GM18499 (cell line): Measurements from ENCODE around the gene CP.

ENCODE experiments used
- ATAC-seq: cut with Tn5 transposase; IDR thresholded peaks from one replicate; pipeline ENCODE4 v1.9.1; 2021; ENCODE audit warnings: moderate number of reproducible peaks; ENCODE audit not compliant: insufficient read depth, unreplicated experiment

CP gene

DNA sequence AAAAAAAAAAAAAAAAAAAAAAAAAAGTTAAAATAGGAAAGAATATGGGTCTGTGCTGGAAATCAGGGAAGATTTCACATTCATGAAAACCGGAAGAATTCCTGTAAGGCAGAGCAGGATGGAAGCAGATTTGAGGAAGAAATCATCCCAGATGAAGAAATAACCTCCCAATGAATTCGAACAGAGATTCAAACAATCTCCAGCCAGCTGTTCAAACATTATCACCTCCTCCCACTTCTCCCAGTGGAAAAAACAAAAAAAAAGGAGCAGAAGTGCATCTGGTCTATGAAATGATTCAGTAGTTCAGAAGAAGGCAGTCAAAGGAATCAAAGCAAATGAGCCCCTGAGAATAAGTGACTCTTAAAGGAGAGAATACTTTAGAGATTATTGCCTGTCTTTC lies 33.1 kb downstream of the CP start:
- ATAC-seq, result no peak

DNA sequence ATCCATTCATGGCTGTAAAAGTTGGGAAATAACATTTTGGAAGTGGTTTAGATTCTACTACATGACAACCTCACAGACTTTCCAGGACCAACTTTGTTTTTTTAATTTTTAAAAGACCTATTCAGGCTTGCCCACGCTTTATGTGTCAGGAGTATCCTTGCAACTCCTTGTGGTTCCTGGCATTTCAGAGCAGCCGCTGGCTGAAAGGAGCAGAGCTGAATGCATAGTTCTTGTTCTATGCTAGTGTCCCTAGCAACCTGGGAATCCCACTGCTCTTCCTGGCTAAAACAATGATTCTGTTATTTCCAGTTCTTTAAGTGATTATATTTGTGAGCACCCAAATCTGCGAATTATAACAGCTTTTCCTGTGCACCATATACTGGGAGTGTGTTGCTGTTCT lies 34.9 kb downstream of the CP start:
- ATAC-seq, result no peak

DNA sequence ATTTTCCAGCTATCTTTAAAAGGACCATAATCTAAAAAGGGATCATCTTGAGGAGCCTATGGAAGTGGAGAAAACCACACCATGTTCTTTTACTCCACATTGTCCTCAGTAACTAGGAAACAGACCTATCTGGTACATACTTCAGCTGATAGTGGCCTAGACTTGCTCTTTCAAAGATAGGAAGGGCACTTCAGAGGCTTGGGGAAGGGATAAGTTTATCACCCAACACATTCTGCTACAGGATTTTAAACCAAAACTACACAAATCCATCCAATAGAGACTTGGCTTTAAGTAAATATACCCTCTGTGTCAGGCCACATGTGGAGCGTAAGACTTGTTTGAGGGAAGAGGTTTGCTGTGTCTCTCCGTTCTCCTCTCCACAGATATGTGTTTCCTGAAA lies 35.4 kb downstream of the CP start:
- ATAC-seq, result no peak

DNA sequence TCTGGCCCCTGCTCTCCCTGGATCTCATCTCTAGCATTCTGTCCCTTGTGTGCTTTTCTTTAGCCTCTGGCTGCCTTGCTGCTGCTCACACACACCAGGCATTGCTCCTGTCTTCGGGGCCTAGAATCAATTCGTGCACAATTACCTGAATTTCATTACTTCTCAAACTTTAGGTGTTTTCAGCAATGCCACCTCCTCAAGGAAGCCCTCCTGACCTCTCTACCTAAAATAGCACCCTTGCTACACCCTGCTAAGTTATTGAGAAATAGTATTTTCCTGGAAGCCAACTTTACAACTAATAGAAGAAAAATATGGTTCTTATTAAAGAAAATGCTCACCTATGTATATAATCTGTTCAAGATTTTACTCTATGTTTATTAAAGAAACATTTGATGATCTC lies 40.4 kb downstream of the CP start:
- no peak for ATAC-seq

DNA sequence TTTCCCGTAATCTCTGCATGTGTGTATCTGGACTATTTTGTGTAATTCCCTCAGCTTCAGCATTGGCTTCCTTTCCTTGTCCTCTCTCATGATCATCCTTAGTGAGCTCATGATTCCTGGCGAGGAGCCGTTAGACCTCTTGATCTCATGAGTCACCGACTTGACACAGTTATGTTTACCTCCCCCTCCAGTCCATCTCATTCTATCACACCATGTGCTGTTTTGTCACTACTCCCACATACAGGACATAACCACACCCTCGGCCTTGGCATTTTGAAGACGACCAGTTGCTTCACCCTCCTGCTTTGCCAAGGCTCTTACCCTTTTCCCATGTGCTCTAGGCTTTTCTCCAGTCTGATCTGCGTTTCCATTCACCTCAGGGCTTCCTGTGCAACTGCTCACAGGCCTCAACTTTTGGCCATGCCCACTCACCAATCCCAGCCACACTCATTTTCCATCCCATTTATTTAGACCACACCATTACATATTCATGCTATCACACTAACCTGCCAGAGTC lies 41.5 kb downstream of the CP start:
- ATAC-seq, result no peak

DNA sequence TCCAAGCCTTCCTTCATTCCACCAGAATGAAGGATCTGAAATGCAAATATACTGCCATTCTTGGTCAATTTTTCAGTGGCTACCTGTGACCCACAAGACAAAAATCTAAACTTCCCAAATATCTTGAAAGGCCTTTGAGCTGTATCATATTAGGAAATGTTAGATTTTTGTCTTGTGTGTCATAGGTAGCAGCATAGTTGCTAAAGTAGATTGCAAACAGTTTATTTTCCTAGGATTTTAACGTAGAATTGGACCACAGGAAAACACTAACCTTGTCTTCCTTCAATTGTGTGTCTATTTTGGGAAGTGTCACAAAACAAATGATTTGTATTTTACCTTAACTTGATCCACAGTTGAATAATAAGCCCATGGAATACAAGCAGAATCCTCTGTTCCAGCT lies 42.4 kb downstream of the CP start:
- ATAC-seq, result no peak

DNA sequence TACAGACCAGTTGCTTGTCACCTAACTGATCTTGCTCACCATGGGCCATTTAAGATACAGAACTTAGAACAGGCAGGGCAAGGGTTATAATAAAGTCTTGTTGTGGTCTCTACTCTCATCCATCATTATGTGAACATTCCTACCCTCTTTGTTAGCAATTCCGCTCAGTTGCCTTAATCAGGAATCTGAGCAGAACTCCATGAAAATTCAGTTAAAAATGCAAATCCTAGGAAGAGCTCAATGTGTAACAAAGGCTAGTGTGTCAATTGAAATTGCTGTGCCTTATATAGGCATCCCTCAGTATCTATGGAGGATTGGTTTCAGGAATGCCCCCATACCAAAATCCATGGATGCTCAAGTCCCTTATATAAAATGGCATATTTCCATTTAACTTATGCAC lies 44.5 kb downstream of the CP start:
- ATAC-seq, result no peak

DNA sequence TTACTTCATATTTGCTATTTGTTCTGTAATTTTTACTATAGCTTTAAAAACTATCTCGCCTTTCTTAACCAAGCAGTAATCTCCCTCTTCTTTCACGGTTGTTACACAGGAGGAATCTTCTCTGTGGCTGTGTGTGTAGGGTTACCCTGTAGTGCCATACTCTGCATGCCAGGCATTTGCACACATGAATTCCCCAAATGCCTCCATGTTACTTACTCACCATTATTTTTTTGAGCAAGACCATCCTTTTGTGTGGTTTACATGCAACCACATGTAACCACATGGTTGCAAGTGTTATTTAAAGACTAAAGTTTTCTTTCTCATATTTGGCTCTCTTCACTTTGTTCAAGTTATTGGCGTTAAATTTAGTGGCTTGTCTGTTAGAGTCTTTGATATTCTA lies 46.7 kb downstream of the CP start:
- ATAC-seq, result peak; percentile 95

DNA sequence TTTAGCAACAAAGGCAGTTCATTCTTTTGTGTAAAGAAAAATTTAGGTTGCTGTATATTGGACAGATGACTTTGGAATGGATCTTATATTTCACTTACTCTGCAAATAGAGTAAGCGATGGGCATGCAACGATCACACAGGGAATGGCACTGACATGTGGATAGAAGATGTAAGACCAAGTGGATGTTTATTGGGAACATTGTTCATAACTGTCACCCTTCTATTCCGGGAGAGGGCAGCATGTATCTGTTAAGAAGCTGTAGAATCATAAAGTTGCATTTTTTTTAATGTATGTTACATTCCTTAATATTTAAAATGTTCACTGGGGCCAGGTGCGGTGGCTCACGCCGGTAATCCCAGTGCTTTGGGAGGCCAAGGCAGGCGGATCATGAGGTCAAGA lies 51.0 kb downstream of the CP start:
- ATAC-seq, result no peak

DNA sequence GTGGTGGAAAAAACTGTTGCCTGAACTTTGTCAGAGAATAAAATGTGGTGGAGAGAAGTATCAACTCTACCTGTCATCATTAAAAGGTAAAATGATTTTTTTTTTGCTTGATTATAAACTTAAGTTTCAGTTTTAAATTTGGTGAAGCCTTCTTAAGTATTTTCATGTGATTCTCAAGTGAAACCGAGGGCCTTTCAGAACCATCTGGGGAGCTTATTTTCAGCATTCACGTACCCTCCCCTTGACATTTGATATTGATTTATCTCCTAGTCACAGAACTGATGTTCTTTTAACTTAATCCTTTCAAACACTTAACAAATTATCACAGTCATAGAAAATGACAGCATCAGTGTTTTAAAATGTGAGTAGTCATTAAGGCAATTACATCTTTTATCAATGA lies 53.7 kb downstream of the CP start:
- no peak for ATAC-seq

DNA sequence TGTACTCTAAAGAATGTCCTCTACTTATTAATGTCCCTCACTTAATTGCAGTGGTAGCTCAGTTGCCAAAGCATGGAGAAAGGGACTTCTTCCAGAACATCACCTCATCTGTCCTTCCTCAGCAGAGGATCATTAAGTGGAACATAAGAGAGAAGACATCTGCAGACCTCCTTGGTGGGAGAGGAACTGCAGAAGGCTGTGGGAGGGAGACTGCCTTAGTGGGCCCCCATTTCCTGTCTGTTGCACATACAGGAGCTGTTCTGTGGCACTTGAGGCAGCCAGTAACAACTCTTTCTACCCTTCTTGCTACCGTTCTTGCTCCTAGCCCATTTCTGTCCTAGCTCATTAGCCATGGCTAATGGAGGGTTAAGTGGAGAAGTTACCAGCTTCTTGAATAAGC lies 58.6 kb downstream of the CP start:
- ATAC-seq, result no peak

DNA sequence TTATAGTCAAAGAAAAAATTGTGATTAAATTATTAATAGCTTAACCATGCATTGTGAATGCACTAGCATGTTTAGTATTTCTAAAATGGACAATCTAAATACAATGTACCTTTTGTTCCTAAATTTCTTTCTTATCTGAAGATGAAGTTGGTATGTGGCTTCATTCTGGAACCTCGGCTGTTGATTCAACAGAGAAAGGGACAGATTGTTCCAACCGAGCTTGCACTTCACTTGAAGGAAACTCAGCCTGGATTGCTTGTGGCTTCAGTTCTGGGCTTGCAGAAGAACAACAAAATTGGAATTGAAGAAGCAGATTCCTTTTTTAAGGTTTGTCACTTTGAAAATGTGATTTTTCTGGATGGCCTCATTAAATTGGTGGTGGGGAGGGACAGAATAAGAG lies 59.6 kb downstream of the CP start:
- ATAC-seq, result no peak

DNA sequence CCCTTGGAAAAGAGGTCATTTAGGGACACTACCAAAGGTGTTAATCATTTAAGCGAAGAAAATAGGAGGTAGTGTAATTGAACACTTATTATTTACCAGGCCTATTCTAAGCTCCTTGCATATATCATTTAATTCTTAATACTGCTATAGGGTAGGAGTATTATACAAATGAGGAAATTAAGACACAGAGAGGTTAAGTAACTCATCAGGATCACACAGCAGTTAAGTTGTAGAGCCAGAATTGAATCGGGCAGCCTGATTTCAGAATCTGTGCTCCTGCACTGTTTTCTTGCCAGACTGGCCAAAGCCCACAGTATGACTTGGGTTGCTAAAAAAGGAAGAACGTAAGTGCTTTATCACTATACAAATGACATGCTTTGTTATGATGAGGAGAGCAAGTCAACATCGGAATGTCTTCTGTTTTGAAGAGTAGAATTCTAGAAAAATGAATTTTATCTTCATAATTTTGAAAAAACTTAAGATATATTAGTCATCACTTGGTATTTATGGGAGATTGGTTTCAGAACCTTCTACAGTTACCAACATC lies 60.8 kb downstream of the CP start:
- ATAC-seq, result no peak

DNA sequence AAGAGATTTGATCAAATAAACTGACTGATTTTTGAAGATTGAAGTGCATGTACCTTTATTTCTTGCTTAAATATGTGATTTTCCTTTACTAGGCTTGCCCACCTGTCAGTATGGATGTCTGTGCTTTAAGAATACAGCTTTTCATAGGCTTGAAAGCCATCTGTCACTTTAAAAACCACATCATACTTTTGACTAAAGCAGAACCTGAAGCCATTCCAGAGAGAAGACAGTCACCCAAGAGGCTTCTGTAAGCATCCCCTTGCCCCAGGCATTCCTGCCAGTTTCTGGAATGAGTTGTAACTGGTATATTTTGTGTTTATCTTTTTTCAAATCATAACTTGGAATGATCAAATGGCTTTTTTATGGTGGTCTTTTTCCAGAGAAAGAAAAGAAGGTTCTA lies 68.2 kb downstream of the CP start:
- no peak for ATAC-seq

DNA sequence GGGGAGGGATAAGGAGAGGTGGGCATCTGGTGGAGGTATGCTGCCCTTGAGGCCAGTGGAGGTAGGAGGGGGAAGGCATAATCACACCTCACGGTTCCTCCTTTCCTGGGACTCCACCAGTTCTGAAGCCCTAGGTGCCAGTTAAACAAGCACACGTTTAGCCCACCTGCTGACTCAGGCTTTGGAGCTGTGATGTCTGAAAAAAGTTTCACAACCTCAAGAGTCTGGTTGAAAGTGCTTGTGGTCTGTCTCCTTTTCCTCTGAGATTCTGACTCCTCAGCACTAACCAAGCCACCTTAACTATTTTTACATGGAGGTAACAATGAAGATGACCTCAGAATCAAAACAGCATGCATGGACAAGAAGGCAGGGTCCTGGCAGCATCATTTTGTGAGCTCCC lies 69.2 kb downstream of the CP start:
- ATAC-seq, result peak; percentile 94

DNA sequence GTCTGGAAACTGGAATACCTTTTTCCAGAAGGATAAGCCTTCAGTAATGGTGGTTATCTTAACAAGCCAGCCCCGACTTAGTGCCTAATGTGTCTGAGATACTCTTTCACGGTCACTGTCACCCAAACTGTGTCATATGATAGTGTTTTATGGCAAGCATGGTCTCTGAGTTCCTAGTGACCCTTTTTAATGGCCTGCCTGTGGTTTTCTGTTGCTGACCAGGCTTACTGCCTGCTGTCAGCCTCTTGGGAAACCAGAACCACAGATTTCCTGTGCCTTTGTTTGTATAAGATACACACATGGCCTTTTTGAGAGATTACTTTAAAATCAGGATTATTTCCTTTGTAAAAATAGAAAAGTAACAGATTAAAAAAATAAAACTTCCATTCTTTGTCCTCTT lies 69.8 kb downstream of the CP start:
- no peak for ATAC-seq

DNA sequence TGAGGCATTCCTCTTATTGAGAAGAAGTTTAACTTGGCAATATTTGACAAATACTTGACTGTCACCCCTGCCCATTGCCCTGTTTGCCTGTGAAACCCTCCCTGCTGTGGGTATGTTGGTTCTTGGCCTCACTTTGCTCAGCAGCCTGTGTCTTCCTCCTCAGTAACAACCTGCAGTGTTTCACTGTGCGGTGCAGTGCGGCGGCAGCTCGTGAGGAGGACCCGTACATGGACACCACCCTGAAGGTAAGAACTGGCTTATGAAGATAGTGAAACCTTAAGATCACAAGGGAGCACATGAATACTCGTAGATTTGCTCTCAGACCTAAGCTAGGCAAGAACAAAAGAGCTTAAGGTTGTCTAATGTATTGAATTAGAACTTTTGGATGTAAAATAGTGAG lies 71.2 kb downstream of the CP start:
- no peak for ATAC-seq

DNA sequence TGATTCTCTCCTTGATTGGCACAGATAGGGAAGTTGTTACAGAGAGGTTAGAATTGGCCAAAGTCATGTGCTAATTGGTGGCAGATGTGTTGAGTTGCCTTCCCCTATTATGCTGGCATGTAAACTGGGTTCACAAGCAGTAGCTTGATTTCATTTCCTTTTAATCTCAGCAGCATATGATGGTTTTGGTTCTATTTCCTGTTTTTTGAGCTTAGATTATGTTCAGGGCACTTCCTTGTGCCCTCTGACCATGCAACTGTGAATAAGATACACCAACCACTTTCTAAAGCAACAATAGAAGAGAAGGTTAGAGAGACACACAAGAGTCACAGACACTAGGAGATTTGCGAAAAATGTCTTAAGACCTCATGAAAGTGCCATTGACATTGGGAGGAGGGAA lies 75.7 kb downstream of the CP start:
- ATAC-seq, result no peak

DNA sequence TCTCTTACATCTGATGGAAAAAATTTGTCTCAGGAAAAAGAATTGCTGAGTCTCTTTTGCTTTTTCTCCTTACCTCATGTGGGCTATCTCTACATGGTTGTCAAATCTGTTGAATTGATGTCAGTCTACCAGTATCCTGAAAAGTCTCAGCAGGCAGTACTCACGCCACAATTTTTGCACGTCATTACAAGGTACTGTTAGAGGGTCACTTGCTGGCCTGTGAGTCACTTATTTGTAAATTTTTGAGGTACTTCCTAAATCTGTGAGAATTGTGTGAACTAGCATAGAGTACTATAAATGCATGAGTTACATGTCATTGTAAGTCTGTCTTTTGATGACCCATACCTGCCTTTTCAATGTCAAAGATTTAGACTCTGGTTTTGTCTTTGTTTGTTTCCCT lies 76.3 kb downstream of the CP start:
- no peak for ATAC-seq

DNA sequence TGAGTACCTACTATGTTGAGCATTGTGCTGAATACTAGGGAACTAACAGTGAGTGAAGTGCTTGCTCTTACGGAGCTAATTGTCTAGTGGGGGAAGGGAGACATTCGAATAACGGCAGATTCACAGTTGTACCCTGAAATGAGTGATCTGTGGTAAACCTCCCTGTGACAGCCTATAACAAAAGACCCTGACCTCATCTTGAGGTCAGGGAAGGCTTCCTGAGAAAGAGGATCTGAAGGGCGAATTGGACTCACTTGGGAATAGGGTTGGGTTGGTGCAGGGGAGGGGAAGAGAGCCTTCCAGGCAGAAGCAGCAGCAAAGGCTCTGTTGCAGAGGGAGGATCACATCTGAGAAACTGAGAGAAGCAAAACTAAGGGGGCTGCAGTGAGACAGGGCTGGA lies 78.9 kb downstream of the CP start:
- ATAC-seq, result no peak

DNA sequence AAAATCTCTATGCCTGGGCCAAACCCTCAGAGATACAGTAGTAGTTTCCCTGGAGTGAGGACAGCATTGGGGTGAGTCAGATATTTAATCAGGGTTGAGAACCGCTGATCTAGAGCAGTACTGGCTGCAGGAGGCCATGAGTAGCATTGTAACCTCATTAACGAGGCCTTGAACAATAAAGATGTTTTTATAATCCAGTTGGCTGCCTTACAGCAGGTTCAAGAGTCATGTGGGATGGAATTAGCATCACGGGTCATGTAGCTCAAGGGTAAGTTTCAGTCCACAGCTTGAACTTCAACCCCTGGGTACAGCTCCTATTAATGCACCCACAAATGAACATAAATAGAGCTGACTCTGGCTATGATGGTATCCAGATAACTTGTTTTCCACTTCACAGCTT lies 87.1 kb downstream of the CP start:
- ATAC-seq, result no peak

DNA sequence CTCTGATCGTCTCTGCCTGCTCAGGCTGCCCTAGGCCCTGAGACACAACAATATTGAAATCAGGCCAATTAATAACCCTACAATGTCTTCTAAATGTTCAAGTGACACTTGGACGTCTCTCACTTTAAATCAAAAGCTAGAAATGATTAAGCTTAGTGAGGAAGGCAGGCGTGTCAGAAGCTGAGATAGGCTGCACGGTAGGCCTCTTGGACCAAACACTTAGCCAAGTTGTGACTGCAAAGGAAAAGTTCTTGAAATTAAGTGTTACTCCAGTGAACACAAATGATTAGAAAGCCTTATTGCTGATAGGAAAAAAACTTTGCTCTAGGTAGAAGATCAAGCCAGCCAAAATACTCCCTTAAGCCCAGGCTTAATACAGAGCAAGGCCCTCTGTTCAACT lies 90.0 kb downstream of the CP start:
- no peak for ATAC-seq
